B cell (primary cell): ENCODE data around the gene SETBP1.

Source experiments
- EZH2 ChIP-seq: IDR thresholded peaks from 2 replicates; pipeline ENCODE4 v1.6.1; 2012; ENCODE audit warnings: borderline replicate concordance, low read depth, mild to moderate bottlenecking, moderate library complexity, low read length; ENCODE audit not compliant: insufficient read depth, poor library complexity, severe bottlenecking
- TF ChIP-seq, protein P1 (sequence below): fragments of 200-600 bp; IDR thresholded peaks from one replicate; pipeline ENCODE4 v1.8.0; 2022; ENCODE audit warnings: antibody characterized with exemption, mild to moderate bottlenecking

DNA sequence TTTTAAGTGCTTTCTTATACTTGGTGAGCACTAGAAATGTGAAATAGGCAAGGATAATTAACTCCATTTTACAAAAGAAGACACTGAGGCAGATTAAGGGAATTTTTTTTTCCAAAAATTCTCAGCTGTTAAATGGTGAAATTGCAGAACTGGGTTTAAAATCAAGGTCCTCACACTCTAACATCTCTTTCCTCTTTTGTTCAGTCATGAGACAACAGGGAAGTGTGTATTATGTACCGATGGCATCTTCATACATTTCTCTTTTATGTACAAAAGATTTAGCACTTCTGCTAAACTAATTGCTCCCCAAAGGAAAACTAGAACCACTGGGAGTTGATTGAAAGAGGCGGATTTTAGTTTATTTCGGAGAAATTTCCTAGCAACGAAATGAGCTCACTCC, 203.0 kb downstream of the SETBP1 start:
- TF ChIP-seq, protein P1, sequence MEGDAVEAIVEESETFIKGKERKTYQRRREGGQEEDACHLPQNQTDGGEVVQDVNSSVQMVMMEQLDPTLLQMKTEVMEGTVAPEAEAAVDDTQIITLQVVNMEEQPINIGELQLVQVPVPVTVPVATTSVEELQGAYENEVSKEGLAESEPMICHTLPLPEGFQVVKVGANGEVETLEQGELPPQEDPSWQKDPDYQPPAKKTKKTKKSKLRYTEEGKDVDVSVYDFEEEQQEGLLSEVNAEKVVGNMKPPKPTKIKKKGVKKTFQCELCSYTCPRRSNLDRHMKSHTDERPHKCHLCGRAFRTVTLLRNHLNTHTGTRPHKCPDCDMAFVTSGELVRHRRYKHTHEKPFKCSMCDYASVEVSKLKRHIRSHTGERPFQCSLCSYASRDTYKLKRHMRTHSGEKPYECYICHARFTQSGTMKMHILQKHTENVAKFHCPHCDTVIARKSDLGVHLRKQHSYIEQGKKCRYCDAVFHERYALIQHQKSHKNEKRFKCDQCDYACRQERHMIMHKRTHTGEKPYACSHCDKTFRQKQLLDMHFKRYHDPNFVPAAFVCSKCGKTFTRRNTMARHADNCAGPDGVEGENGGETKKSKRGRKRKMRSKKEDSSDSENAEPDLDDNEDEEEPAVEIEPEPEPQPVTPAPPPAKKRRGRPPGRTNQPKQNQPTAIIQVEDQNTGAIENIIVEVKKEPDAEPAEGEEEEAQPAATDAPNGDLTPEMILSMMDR: no peak
- TF ChIP-seq EZH2: no peak
